Measurements from ENCODE around the gene DPP10.

DNA sequence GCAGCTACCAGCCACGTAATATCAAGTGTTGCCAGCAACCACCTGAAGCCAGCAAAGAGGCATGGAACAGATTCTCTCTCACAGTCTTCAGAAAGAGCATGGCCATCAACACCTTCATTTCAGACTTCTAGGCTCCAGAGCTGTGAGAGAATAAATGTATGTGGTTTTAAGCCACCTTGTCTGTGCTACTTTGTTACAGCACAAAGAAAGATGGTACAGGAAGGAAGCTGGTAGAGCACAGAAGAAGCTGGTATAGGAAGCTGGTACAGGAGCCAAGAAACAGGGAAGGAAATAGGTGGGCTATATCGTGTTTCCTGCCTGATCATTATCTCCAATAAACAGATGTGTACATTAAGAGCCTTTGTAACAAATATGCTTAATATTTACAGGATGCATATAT is 217.4 kb downstream of the DPP10 start:
- TF ChIP-seq, protein P1, sequence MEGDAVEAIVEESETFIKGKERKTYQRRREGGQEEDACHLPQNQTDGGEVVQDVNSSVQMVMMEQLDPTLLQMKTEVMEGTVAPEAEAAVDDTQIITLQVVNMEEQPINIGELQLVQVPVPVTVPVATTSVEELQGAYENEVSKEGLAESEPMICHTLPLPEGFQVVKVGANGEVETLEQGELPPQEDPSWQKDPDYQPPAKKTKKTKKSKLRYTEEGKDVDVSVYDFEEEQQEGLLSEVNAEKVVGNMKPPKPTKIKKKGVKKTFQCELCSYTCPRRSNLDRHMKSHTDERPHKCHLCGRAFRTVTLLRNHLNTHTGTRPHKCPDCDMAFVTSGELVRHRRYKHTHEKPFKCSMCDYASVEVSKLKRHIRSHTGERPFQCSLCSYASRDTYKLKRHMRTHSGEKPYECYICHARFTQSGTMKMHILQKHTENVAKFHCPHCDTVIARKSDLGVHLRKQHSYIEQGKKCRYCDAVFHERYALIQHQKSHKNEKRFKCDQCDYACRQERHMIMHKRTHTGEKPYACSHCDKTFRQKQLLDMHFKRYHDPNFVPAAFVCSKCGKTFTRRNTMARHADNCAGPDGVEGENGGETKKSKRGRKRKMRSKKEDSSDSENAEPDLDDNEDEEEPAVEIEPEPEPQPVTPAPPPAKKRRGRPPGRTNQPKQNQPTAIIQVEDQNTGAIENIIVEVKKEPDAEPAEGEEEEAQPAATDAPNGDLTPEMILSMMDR (IDR thresholded peaks at IDR 0.05), result no peak
- no peak for TF ChIP-seq POLR2AphosphoS5 (IDR thresholded peaks at IDR 0.05)
- no peak for TF ChIP-seq POLR2A (IDR thresholded peaks at IDR 0.05; ENCODE audit: low read depth)

Measured in esophagus muscularis mucosa (tissue), 3 donors.